Bone marrow (tissue), 2 donors: Measurements from ENCODE around the gene ACVR1B.

Experiments used
- DNase-seq, 2 donors: peaks; one replicate each; lab custom pipeline; 2025; lab: John Stamatoyannopoulos, UW

ACVR1B gene

GRCh38 chr12:51917041-51917590 lies 34.4 kb upstream of the ACVR1B start:
- no peak for DNase-seq

- no peak for DNase-seq
These were observed 33.6 kb upstream of the ACVR1B start for GRCh38 chr12:51917746-51918453.

- no peak for DNase-seq
These were observed 31.5 kb upstream of the ACVR1B start for GRCh38 chr12:51920046-51920445.

- no peak for DNase-seq
These were observed 30.3 kb upstream of the ACVR1B start for GRCh38 chr12:51921017-51921725.

GRCh38 chr12:51922146-51922545 lies 29.4 kb upstream of the ACVR1B start:
- DNase-seq = no peak

GRCh38 chr12:51922762-51923505 lies 28.6 kb upstream of the ACVR1B start:
- DNase-seq = peak in 1 of 2 donors; percentile 33

- peak in 1 of 2 donors; percentile 23 for DNase-seq
These were observed 27.8 kb upstream of the ACVR1B start for GRCh38 chr12:51923506-51924365.

- DNase-seq = no peak
These were observed 26.8 kb upstream of the ACVR1B start for GRCh38 chr12:51924551-51925319.

- DNase-seq = no peak
These were observed 26.0 kb upstream of the ACVR1B start for GRCh38 chr12:51925346-51926063.

GRCh38 chr12:51926064-51926632 lies 25.4 kb upstream of the ACVR1B start:
- no peak for DNase-seq

GRCh38 chr12:51926718-51927117 lies 24.8 kb upstream of the ACVR1B start:
- no peak for DNase-seq

- DNase-seq = no peak
These were observed 19.1 kb upstream of the ACVR1B start for GRCh38 chr12:51932218-51933076.

GRCh38 chr12:51934080-51934479 lies 17.4 kb upstream of the ACVR1B start:
- DNase-seq = no peak

- DNase-seq = no peak
These were observed 13.6 kb upstream of the ACVR1B start for GRCh38 chr12:51937926-51938325.

GRCh38 chr12:51938726-51939125 lies 12.8 kb upstream of the ACVR1B start:
- DNase-seq = no peak

GRCh38 chr12:51941011-51941581 lies 10.4 kb upstream of the ACVR1B start:
- no peak for DNase-seq

- no peak for DNase-seq
These were observed 9.9 kb upstream of the ACVR1B start for GRCh38 chr12:51941604-51942003.

GRCh38 chr12:51942056-51942455 lies 9.4 kb upstream of the ACVR1B start:
- no peak for DNase-seq
